Lower leg skin (tissue), 3 donors: ENCODE data around the gene CCDC9.

Experiments
- CTCF ChIP-seq, 3 donors: fragments of 450-650 bp; IDR thresholded peaks; one replicate each; pipeline ENCODE4 v1.5.1; 2016; ENCODE audit warnings: antibody characterized with exemption in 3 of 3, mild to moderate bottlenecking in 3 of 3, moderate library complexity in 2 of 3
- POLR2A ChIP-seq, 2 donors: fragments of 450-650 bp; IDR thresholded peaks; one replicate each; pipeline ENCODE4 v1.6.1; 2016 to 2017; ENCODE audit warnings: antibody characterized with exemption in 2 of 2, mild to moderate bottlenecking in 1 of 2, moderate library complexity in 1 of 2

- TF ChIP-seq CTCF (IDR thresholded peaks at IDR 0.05) (no peak), POLR2A (IDR thresholded peaks at IDR 0.05) (no peak)
Measured at GRCh38 chr19:47260476-47260875, 4.2 kb downstream of the CCDC9 start.
